Body of pancreas (tissue), 4 donors: ENCODE data around the gene MTSS2.
"Not testable (repeated sequence)": the region's sequence is repeated elsewhere in the genome, so short reads cannot be mapped to it uniquely, and the experiment has no call there.

Source experiments
- POLR2A ChIP-seq, 3 donors: fragments of 450-650 bp; IDR thresholded peaks; one replicate each; pipeline ENCODE4 v1.6.1; 2016; ENCODE audit warnings: antibody characterized with exemption in 3 of 3, mild to moderate bottlenecking in 2 of 3
- TF ChIP-seq, protein P1 (sequence below), 7 experiments: fragments of 450-650 bp in 4 of 7; fragments of 200-600 bp in 3 of 7; sonication (generic) in 3 of 7; IDR thresholded peaks; one replicate each; pipeline ENCODE4 v1.5.1; 2016 to 2019; ENCODE audit warnings: antibody characterized with exemption in 7 of 7

DNA sequence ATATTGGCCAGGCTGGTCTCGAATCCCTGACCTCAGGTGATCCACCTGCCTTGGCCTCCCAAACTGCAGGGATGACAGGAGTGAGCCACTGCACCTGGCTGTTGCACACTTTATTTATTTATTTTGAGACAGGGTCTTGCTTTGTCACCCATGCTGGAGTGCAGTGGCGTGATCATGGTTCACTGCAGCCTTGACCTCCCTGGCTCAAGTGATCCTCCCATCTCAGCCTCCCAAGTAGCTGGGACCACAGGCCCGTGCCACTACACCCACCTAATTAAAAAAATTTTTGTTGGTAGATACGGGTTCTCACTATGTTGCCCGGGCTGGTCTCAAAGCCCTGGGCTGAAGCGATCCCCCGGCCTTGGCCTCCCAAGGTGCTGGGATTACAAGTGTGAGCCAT is 42.6 kb downstream of the MTSS2 start:
- TF ChIP-seq, protein P1, sequence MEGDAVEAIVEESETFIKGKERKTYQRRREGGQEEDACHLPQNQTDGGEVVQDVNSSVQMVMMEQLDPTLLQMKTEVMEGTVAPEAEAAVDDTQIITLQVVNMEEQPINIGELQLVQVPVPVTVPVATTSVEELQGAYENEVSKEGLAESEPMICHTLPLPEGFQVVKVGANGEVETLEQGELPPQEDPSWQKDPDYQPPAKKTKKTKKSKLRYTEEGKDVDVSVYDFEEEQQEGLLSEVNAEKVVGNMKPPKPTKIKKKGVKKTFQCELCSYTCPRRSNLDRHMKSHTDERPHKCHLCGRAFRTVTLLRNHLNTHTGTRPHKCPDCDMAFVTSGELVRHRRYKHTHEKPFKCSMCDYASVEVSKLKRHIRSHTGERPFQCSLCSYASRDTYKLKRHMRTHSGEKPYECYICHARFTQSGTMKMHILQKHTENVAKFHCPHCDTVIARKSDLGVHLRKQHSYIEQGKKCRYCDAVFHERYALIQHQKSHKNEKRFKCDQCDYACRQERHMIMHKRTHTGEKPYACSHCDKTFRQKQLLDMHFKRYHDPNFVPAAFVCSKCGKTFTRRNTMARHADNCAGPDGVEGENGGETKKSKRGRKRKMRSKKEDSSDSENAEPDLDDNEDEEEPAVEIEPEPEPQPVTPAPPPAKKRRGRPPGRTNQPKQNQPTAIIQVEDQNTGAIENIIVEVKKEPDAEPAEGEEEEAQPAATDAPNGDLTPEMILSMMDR (IDR thresholded peaks at IDR 0.05): not testable (repeated sequence)
- TF ChIP-seq POLR2A (IDR thresholded peaks at IDR 0.05): not testable (repeated sequence)
